Keratinocyte (primary cell): ENCODE measurements around the gene RPS23. TPM values are rescaled to one million over a fixed set of nuclear protein-coding genes. Genes with fewer than 3 reads are reported as not detected.

Experiments used
- DNase-seq: peaks from one replicate; pipeline ENCODE4 v3.0.0-alpha.2; 2011; ENCODE audit warnings: low read depth, missing footprints, low spot score
- FAIRE-seq: peaks from 2 replicates; lab custom pipeline; 2011; peaks lifted over from hg19 to GRCh38; lab: Jason Lieb, UNC
- H2AFZ ChIP-seq: 2 replicates; pipeline ENCODE4 v1.6.0; 2012; ENCODE audit warnings: low read length, control low read depth, inconsistent platforms; ENCODE audit not compliant: control insufficient read depth
- H3K27ac ChIP-seq: 2 replicates; pipeline ENCODE4 v1.5.1; 2011; ENCODE audit warnings: low read length; ENCODE audit not compliant: control insufficient read depth, insufficient read depth
- H3K27me3 ChIP-seq: 3 replicates; pipeline ENCODE4 v1.6.0; 2011; ENCODE audit warnings: low read length; ENCODE audit not compliant: control insufficient read depth, insufficient read depth; ENCODE audit errors: extremely low read depth
- H3K36me3 ChIP-seq, 2 experiments: 2 replicates in 1 of 2; 3 replicates in 1 of 2; pipeline ENCODE4 v1.5.1; 2011; ENCODE audit warnings: low read length in 2 of 2, mild to moderate bottlenecking in 1 of 2; ENCODE audit not compliant: control insufficient read depth in 2 of 2, insufficient read depth in 2 of 2; ENCODE audit errors: extremely low read depth in 1 of 2
- H3K4me1 ChIP-seq: 3 replicates; pipeline ENCODE4 v1.5.1; 2011; ENCODE audit warnings: low read length; ENCODE audit not compliant: control insufficient read depth, insufficient read depth; ENCODE audit errors: extremely low read depth
- H3K4me2 ChIP-seq: 3 replicates; pipeline ENCODE4 v1.6.0; 2011; ENCODE audit warnings: low read depth, low read length; ENCODE audit not compliant: control insufficient read depth, insufficient read depth; ENCODE audit errors: extremely low read depth
- H3K4me3 ChIP-seq, 3 experiments: fragments of 200-600 bp in 1 of 3; sonication (generic) in 1 of 3; 2 replicates in 2 of 3; 3 replicates in 1 of 3; pipeline ENCODE4 v1.5.1; 2011 to 2016; ENCODE audit warnings: low read length in 3 of 3, mild to moderate bottlenecking in 3 of 3, control low read depth in 2 of 3, inconsistent platforms in 1 of 3, low read depth in 1 of 3, mixed read lengths in 1 of 3, mixed run types in 1 of 3, moderate library complexity in 1 of 3; ENCODE audit not compliant: control insufficient read depth in 2 of 3, insufficient read depth in 2 of 3; ENCODE audit errors: extremely low read depth in 1 of 3
- H3K79me2 ChIP-seq: 2 replicates; pipeline ENCODE4 v1.6.0; 2012; ENCODE audit warnings: low read length; ENCODE audit not compliant: control insufficient read depth, insufficient read depth
- H3K9ac ChIP-seq: 3 replicates; pipeline ENCODE4 v1.6.0; 2011; ENCODE audit warnings: low read length; ENCODE audit not compliant: control insufficient read depth, insufficient read depth; ENCODE audit errors: extremely low read depth
- H3K9me1 ChIP-seq: 3 replicates; pipeline ENCODE4 v1.6.0; 2011; ENCODE audit warnings: low read length; ENCODE audit not compliant: control insufficient read depth, insufficient read depth; ENCODE audit errors: extremely low read depth
- H3K9me3 ChIP-seq: 2 replicates; pipeline ENCODE4 v1.5.1; 2012; ENCODE audit warnings: low read depth, low read length; ENCODE audit not compliant: control insufficient read depth
- H4K20me1 ChIP-seq: 3 replicates; pipeline ENCODE4 v1.6.0; 2011; ENCODE audit warnings: low read length; ENCODE audit not compliant: control insufficient read depth, insufficient read depth; ENCODE audit errors: extremely low read depth
- EZH2 ChIP-seq: IDR thresholded peaks from one replicate; pipeline ENCODE4 v1.6.1; 2012; ENCODE audit warnings: inconsistent platforms, mild to moderate bottlenecking, low read length, moderate library complexity
- dilution Hi-C: fragments of 300-500 bp; cut with MboI; formaldehyde crosslinking; loops from one replicate; pipeline ENCODE4 v1.7.0; 2020; ENCODE audit warnings: low sequenced_read_pairs; ENCODE audit not compliant: extremely low pct_ligation_motif_present
- polyA plus RNA-seq, 5 experiments: library from polyadenylated mRNA; depleted of rRNA in 3 of 5; stranded (reverse) in 3 of 5; stranded (forward) in 1 of 5; unstranded in 1 of 5; fragments of >200 nt; gene quantifications; 1 replicate in 1 of 5; 2 replicates in 3 of 5; 3 replicates in 1 of 5; pipeline versions ENCODE4 v1.2.1 to v1.2.3, GENCODE V29; 2011 to 2012; ENCODE audit warnings: missing spikeins in 2 of 5, low read depth in 1 of 5, low replicate concordance in 1 of 5
- TF ChIP-seq, protein P1 (sequence below), 3 experiments: IDR thresholded peaks in 1 of 3; conservative IDR thresholded peaks in 1 of 3; optimal IDR thresholded peaks in 1 of 3; 2 replicates in 2 of 3; 3 replicates in 1 of 3; pipeline versions ENCODE3 to v1.5.1; 2011; ENCODE audit warnings: low read length in 3 of 3, mild to moderate bottlenecking in 3 of 3, moderate library complexity in 2 of 3, control low read depth in 1 of 3, inconsistent platforms in 1 of 3; ENCODE audit not compliant: insufficient read depth in 2 of 3; ENCODE audit errors: extremely low read depth in 1 of 3

The RPS23 gene
- polyA plus RNA-seq, 1 donor (not counting 4 experiments of a cell fraction or from before 2014, with no cell fraction given), result 2,776 TPM

- Histone ChIP-seq H3K4me3 (no peak overlapping the region), H3K4me2 (no peak overlapping the region), H3K9me1 (peaks cover 2% of the 10 kb centered on the region), H3K27ac (no peak overlapping the region), H2AFZ (no peak overlapping the region), H3K9ac (no peak overlapping the region), H3K36me3 (no peaks in the 10 kb centered on the region), H3K79me2 (no peaks in the 10 kb centered on the region), H3K4me1 (no peaks in the 10 kb centered on the region), H3K27me3 (no peaks in the 10 kb centered on the region), H4K20me1 (no peaks in the 10 kb centered on the region), H3K9me3 (no peaks in the 10 kb centered on the region)
- dilution Hi-C loops, result no loop called here
- TF ChIP-seq, protein P1, sequence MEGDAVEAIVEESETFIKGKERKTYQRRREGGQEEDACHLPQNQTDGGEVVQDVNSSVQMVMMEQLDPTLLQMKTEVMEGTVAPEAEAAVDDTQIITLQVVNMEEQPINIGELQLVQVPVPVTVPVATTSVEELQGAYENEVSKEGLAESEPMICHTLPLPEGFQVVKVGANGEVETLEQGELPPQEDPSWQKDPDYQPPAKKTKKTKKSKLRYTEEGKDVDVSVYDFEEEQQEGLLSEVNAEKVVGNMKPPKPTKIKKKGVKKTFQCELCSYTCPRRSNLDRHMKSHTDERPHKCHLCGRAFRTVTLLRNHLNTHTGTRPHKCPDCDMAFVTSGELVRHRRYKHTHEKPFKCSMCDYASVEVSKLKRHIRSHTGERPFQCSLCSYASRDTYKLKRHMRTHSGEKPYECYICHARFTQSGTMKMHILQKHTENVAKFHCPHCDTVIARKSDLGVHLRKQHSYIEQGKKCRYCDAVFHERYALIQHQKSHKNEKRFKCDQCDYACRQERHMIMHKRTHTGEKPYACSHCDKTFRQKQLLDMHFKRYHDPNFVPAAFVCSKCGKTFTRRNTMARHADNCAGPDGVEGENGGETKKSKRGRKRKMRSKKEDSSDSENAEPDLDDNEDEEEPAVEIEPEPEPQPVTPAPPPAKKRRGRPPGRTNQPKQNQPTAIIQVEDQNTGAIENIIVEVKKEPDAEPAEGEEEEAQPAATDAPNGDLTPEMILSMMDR (optimal IDR thresholded peaks at IDR 0.05 in 1 of 3, IDR thresholded peaks at IDR 0.05 in 1 of 3, conservative IDR thresholded peaks at IDR 0.05 in 1 of 3; ENCODE audit: extremely low read depth in 1 of 3, insufficient read depth in 2 of 3, low read length in 3 of 3), result no peak
- no peak for TF ChIP-seq EZH2
- no peak for FAIRE-seq
- no peak for DNase-seq
Measured at GRCh38 chr5:82255844-82256243, 22.3 kb downstream of the RPS23 start.

- TF ChIP-seq, protein P1 (optimal IDR thresholded peaks at IDR 0.05 in 1 of 3, IDR thresholded peaks at IDR 0.05 in 1 of 3, conservative IDR thresholded peaks at IDR 0.05 in 1 of 3; ENCODE audit: extremely low read depth in 1 of 3, insufficient read depth in 2 of 3, low read length in 3 of 3), result no peak
- TF ChIP-seq EZH2, result no peak
- Histone ChIP-seq H4K20me1 (no peaks in the 10 kb centered on the region), H2AFZ (no peak overlapping the region), H3K4me3 (no peak overlapping the region), H3K79me2 (no peaks in the 10 kb centered on the region), H3K36me3 (no peaks in the 10 kb centered on the region), H3K9me3 (no peaks in the 10 kb centered on the region), H3K4me2 (no peak overlapping the region), H3K27me3 (no peaks in the 10 kb centered on the region), H3K4me1 (no peaks in the 10 kb centered on the region), H3K27ac (no peak overlapping the region), H3K9ac (no peak overlapping the region), H3K9me1 (peaks cover 2% of the 10 kb centered on the region)
- FAIRE-seq (no peak), DNase-seq (no peak)
- dilution Hi-C loops, result no loop called here
Measured at GRCh38 chr5:82252744-82253143, 25.4 kb downstream of the RPS23 start.
